ENCODE measurements around the gene MAP2K6. TPM values are rescaled to one million over a fixed set of nuclear protein-coding genes. Genes with fewer than 3 reads are reported as not detected.

Gene MAP2K6
- total RNA-seq, 1 experiment from 2014 or later, result 17.7 TPM

- no peak overlapping the region for H3K56ac ChIP-seq (ENCODE audit: insufficient read length, low read depth, low read length)
- peaks cover 9% of the 10 kb centered on the region; the same call in 1 of the 2 replicates for H3K4me1 ChIP-seq (ENCODE audit: insufficient read depth, low read length)
- H2BK120ac ChIP-seq (ENCODE audit: low read depth, low read length, poor library complexity, severe bottlenecking), result no peak overlapping the region
- WGBS (ENCODE audit: extremely low coverage, insufficient read length, low lambda C conversion rate), result no CpG with 5 or more reads among the region's 3 CpGs
- no peak overlapping the region for H2AK5ac ChIP-seq (ENCODE audit: insufficient read length, low read length)
- H3K23ac ChIP-seq (ENCODE audit: insufficient read length, low read depth, low read length), result no peak overlapping the region
- no peaks in the 10 kb centered on the region for H3K79me1 ChIP-seq (ENCODE audit: insufficient read depth, low read depth, low read length, poor library complexity, severe bottlenecking)
- H3K9me3 Mint-ChIP-seq, result no peaks in the 10 kb centered on the region; a peak in 2 of 5 replicates
- H3K27me3 Mint-ChIP-seq (ENCODE audit: low read depth), result no peaks in the 10 kb centered on the region; the same call in 1 of the 2 replicates
- H4K91ac ChIP-seq (ENCODE audit: insufficient read length, low read depth, low read length), result no peak overlapping the region
- H3K27ac Mint-ChIP-seq, result no peak overlapping the region
- H3K4me1 Mint-ChIP-seq, result peaks cover 19 to 22% of the 10 kb centered on the region in 2 experiments
- no peak overlapping the region for H2BK12ac ChIP-seq (ENCODE audit: insufficient read length, low read depth, low read length)
- H3K9ac ChIP-seq (ENCODE audit: extremely low read depth, insufficient read length, low read length), result no peak overlapping the region
- H2AFZ ChIP-seq (ENCODE audit: low read length), result no peak overlapping the region
- H3K27ac ChIP-seq (ENCODE audit: insufficient read length, low read depth, low read length), result no peak overlapping the region
- H4K20me1 ChIP-seq (ENCODE audit: control insufficient read depth, insufficient read depth, insufficient read length), result no peaks in the 10 kb centered on the region
- TF ChIP-seq CTCF (conservative IDR thresholded peaks at IDR 0.05), result no peak
- no peak overlapping the region for H2BK15ac ChIP-seq (ENCODE audit: low read depth, low read length)
- no peak overlapping the region for H2BK20ac ChIP-seq (ENCODE audit: low read depth, low read length, poor library complexity, severe bottlenecking)
- H4K5ac ChIP-seq (ENCODE audit: insufficient read length, low read depth, low read length), result no peak overlapping the region
- H3K4me2 ChIP-seq (ENCODE audit: insufficient read depth, insufficient read length, low read length), result no peak overlapping the region
- no peak overlapping the region for H3K4ac ChIP-seq (ENCODE audit: low read depth, low read length)
- no peak overlapping the region for H3K14ac ChIP-seq (ENCODE audit: insufficient read depth, low read length)
- H3K79me2 ChIP-seq (ENCODE audit: insufficient read depth, low read length), result no peaks in the 10 kb centered on the region
- H3K27me3 ChIP-seq (ENCODE audit: insufficient read depth, low read length), result no peaks in the 10 kb centered on the region
- DNase-seq, result no peak
- no peak overlapping the region for H3K4me3 Mint-ChIP-seq
- H3K36me3 Mint-ChIP-seq (ENCODE audit: insufficient read depth in 1 of 3, low read depth in 3 of 3), result peaks cover 4 to 23% (median 23%) of the 10 kb centered on the region in 3 experiments
- no peak overlapping the region for H3K18ac ChIP-seq (ENCODE audit: insufficient read length, low read depth, low read length)
- no peak overlapping the region for H3T11ph ChIP-seq (ENCODE audit: low read length)
- no peak overlapping the region for H4K8ac ChIP-seq (replicated peaks; ENCODE audit: insufficient read length, low read depth, low read length)
- no peaks in the 10 kb centered on the region for H3K23me2 ChIP-seq (ENCODE audit: insufficient read length, low read depth, low read length, poor library complexity, severe bottlenecking)
- no peaks in the 10 kb centered on the region for H3K9me3 ChIP-seq (ENCODE audit: control insufficient read depth, low read depth, low read length)
- no peak overlapping the region for H2BK5ac ChIP-seq (ENCODE audit: insufficient read length, low read length)
Measured at GRCh38 chr17:69471406-69471805, 56.9 kb downstream of the MAP2K6 start.
